Gastroesophageal sphincter (tissue), 3 donors: ENCODE measurements around the gene ZC3H10.

Source experiments
- CTCF ChIP-seq, 4 experiments: fragments of 200-600 bp in 2 of 4; fragments of 450-650 bp in 2 of 4; sonication (generic) in 1 of 4; IDR thresholded peaks; one replicate each; pipeline ENCODE4 v1.5.1; 2017 to 2019; ENCODE audit warnings: antibody characterized with exemption in 4 of 4, mild to moderate bottlenecking in 2 of 4, moderate library complexity in 2 of 4
- POLR2A ChIP-seq, 2 donors: fragments of 450-650 bp; IDR thresholded peaks; one replicate each; pipeline ENCODE4 v1.6.1; 2017; ENCODE audit warnings: antibody characterized with exemption in 2 of 2, mild to moderate bottlenecking in 2 of 2, moderate library complexity in 1 of 2

- TF ChIP-seq CTCF (IDR thresholded peaks at IDR 0.05): no peak
- TF ChIP-seq POLR2A (IDR thresholded peaks at IDR 0.05): no peak
Observed at GRCh38 chr12:56146492-56147460, 28.7 kb downstream of the ZC3H10 start.
